GM21528 (cell line): Measurements from ENCODE around the gene SF3B1.
"Not testable (repeated sequence)": the region's sequence is repeated elsewhere in the genome, so short reads cannot be mapped to it uniquely, and the experiment has no call there.

ENCODE experiments used
- ATAC-seq: cut with Tn5 transposase; IDR thresholded peaks from one replicate; pipeline ENCODE4 v1.9.1; 2021; ENCODE audit warnings: mild to moderate bottlenecking, moderate library complexity; ENCODE audit not compliant: unreplicated experiment, low FRiP score

SF3B1 gene

DNA sequence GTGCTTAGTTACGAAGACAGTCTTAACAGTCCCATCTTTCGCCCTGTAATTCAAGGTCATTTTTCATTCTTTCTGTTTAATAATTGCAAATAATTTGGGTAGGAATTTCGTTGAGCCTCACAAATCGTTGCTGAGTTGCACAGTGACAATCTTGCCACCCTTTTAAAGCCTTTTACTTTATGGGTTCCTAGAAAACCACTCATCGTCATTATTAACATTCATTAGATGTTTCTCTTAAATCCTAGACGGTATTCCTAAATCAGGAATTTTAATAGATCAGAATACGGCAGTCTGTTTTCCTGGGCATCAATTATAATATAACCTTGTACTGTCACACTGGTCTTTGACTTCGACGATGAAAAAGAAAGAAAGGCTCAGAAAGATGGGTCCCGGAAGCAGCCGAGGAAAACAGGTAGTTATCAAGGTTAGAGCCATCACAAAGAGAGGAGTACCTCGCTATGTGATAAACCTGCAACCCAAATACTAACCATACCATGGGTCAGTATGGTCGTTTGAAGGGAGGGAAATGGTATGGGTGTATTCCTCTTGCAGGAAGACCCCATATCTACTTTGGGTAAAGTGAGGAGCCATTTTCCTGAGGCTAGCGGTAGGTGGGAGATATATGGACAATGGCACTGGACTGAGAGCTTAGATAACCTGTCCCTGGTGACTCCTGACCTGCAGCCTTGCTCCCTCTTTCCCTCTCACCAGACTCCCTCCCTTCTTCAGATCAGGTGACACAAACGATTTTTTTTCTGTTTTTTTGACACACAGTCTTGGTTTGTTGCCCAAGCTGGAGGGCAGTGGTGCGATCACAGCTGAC, 981 bp upstream of the SF3B1 start:
- ATAC-seq = no peak

DNA sequence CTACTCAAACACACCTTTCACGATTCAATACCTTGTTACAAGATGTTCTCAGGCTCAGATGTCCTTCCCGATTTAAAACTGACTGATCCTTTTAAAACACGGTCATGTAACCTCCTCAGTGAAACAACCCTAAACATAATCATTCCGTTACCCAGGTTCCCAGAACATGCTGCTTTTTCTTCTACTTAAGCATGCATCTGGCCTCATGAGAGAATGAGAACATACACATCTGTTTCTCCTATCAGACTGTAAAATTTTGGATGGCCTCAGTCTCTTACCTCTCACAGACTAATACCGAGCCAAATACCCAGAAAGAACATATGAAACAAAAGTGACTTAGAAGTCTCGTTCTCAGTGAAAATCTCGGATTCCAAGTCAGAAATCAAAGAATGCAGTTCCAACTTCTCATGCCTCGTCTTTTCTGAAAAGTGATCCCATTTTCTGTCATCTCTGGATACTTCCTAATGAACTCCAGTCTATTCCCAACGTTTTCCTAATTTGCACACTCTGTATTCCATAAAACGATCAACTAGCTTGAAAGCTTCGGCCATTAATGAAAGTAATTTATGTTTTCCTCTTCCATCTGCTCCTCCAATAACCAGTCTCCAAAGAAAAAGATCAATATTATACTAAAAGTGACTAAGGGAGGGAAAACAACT, 919 bp downstream of the SF3B1 start:
- no peak for ATAC-seq

DNA sequence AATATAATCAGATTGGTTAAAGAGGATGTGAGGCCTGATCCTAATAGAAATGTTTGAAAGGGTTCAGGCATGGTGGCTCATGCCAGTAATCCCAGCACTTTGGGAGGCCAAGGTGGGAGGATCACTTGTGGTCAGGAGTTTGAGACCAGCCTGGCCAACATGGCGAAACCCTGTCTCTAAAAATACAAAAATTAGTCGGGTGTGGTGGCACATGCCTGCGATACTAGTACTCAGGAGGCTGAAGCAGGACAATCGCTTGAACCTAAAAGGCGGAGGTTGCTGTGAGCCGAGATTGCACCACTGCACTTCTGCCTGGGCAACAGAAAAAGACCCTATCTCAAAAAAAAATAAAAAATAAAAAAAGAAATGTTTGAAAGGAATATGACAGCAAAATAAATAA, 2.3 kb downstream of the SF3B1 start:
- not testable (repeated sequence) for ATAC-seq

DNA sequence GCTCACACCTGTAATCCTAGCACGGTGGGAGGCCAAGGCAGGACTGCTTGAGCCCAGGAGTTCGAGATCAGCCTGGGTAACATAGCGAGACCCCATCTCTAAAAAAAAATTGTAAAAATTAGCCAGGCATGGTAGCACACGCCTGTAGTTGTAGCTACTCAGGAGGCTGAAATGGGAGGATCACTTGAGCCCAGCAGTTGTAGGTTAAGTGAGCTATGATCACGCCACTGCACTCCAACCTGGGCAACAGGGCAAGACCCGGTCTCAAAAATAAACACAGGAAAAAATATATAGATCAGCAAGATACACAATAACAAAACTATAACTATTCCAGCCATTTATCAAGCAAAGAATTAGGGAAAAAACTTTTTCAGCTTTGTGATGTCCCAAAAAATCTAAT, 3.0 kb downstream of the SF3B1 start:
- ATAC-seq = no peak

DNA sequence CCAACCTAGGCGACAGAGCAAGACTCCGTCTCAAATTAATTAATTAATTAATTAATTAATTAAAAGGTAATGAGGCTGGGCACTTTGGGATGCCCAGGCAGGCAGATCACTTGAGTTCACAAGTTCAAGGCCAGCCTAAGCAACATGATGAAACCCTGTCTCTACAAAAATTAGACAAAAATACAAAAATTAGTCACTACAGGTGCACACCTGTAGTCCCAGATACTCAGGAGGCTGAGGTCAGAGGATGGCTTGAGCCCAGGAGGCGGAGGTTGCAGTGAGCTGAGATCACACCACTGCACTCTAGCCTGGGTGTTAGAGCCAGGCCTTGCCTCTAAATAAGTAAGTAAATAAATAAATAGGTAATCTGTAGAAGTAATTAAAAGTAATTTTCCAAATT, 6.8 kb downstream of the SF3B1 start:
- ATAC-seq = no peak

DNA sequence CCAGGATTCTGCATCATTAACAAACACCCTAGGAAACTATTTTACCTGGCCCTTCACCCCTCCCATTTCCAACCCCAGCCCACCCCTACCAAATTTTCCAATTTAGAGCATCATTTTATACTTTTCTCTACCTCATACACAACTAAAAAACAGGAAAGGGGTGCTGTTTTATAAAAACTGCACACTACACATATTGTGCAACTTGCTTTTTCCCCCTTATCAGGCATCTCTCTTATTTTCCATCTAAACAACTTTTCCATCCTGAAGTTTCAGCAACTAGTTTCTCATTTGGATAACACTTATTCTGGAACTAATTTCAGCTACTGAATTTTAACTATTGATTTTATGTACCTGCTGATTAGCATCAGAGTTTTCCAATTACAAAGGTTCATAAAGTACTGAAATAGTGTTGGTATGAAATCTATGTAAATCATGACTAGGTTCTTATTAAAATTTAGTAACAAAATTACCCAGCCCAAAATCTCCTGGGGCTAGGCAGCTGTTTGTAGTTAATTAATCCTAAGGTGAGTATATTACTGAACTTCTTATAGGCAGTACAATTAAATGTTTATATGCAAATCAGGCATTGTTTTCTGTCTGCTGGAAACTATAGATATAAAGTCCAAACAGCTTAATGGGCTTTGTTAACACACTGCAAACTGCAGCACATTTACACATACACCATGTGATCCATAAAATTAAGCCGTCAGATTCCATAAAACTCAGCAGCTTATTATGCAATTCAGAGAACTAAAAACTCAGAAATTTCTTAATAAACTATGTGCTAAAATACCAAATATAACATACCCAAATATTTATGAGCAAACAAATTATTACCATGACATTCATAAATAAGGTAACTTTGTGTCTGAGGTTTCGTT, 7.9 kb downstream of the SF3B1 start:
- ATAC-seq = no peak

DNA sequence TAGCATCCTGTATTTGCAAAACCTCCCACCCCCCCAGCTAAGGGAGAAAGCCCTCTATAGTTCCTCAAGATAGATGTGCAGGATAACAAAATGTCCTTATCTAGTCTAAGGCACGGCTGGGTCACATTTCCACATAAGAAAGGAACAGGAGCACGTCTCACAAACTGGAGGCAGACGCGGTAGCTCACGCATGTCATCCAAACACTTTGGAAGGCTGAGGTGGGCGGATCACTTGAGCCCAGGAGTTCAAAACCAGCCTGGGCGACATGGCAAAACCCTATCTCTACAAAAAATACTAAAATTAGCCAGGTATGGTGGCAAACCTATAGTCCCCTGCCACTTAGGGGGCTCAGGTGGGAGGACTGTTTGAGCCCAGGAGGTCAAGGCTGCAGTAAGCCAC, 9.3 kb downstream of the SF3B1 start:
- ATAC-seq = no peak

DNA sequence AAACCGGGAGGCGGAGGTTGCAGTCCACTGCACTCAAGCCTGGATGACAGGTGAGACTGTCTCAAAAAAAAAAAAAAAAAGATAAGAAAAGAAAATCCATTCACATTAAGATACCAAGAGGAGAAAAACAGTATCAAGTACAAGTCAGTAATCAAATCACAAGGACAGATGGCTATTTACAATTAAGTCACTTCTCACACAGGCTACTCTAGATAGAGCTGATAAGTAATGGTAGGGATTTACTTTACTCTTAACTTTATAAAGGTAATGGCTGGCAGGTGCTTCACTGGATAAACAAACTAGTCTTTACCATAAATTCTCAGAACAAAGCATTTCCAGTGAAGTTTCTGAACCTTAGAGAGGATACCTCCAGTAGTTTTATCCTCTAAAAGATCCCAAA, 11.5 kb downstream of the SF3B1 start:
- ATAC-seq = no peak

DNA sequence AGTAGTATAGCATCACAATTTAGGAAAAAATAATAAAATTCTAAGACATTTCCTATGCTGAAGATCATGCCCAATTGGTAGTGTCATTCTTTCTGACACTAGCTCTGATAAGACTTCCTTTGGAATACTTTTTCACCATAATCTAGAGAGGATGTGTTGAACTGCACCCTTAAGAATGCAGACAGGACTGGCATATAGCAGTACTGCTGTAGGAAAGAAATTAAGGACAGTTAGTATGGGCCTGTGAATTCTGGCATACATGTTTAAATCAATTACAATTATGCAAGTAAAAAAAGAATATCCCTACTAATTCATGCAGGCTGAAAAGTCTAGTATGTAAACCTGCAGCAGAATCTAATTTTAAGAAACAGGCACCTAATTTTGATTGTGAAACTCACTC, 15.4 kb downstream of the SF3B1 start:
- ATAC-seq = no peak

DNA sequence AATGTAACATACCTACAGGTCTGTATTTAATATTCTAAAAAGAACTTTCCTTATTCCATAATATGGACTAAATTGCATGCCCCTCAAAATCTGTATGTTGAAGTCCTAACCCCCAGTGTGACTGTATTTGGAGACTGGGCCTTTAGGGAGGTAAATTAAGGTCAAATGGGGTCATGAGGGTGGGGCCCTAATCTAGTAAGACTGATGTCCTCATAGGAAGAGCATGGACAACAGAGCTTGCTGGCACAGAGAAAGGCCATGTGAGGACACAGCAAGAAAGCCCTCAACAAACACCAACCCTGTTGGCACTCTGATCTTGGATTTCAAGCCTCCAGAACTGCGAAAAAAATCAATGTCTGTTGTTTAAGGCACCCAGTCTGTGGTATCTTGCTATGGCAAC, 18.6 kb downstream of the SF3B1 start:
- ATAC-seq = no peak

DNA sequence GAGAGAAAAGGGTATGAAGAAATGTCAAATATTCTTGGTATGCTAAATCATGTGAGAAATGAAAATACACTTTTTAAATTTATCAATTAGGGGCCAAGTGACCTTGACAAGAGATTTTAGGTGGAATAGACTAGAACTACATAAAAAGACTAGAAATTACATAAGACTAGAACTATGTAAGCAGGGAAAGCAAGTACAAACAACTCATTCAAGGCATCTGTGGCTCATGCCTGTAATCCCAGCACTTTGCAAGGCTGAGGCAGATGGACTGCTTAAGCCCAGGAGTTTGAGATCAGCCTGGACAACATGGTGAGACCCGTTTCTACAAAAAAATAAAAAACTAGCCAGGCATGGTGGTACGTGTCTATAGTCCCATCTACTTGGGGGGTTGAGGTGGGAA, 20.3 kb downstream of the SF3B1 start:
- ATAC-seq = no peak

DNA sequence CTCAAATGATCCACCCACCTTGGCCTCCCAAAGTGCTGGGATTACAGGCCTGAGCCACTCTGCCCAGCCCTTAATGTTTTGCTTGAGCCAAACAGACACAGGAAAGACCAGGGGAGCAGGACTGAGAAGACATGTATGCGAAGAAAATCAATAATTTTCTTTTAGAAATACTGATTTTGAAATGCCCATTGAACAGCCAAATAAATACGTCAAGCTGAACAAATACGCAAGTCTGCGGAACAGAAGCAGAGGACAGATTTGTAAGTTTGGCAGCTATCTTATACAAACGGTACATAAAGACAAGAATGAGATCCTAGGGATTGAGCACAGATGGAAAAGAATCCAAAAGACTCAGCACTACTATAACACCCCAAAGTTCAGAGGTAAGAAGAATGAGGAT, 20.8 kb downstream of the SF3B1 start:
- ATAC-seq = no peak

DNA sequence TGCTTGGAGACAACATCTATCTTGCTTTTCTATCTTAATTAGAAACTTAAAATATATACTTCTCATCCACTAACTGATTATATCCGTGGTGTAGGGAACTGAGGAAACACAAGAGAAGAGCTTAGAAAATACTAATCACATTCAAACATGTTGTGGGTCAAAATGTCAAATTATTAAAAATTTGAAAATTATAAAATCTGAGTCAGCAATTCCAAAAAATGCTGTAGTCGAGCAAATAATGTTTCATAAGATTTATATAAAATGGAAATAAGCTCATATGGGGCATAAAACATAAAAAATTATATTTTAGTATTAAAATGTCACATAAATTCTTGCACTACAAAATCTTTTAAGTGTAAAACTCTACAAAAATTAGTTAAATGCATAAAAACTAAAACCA, 29.2 kb downstream of the SF3B1 start:
- no peak for ATAC-seq

DNA sequence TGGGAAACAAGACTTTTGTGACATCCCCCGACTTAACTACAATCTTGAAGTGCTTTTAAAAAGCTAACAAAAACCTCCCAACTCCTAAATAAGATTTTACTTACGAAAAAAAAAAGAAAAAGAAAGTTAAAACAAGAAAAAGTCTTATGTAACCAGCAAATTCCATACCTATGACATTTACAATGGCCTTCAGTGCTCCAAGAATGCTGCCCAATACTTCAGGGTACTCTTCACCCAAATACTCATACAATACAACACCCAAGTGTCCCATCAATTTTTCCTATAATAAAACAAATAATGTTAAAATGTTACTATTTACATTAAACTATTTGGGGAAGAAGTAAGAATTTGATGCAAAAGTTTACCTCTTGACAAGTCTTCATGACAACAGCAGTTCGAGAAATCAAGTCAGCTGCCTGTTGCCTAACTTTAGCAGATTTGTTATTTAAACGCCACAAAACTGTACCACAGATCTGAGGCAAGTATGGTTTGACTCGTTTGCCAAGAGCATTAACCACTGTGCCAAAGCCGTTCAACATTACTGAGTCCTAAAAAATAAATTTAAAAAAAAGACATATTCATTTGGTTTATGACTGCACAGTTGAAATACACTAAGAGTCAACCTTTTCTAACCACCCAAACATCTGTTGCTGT, 34.8 kb downstream of the SF3B1 start:
- ATAC-seq = no peak

DNA sequence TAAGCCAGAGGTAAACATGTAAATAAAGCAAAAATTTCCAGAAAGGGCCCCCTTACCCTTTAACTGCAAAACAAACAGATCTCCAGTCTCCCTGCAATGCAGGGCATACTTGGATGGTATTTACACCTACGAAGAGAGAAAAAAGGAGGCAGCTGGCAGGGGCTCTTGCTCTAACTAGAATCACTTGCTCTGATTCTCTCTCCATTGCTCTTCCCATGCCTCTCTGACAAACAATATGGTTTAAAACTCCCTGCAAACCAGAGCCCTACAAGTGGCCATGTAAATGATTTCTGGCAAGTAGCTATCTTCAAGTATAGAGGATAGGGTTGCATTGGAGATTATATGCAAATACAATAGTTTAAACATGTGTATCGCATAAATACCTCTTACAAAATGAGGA, 35.9 kb downstream of the SF3B1 start:
- no peak for ATAC-seq

DNA sequence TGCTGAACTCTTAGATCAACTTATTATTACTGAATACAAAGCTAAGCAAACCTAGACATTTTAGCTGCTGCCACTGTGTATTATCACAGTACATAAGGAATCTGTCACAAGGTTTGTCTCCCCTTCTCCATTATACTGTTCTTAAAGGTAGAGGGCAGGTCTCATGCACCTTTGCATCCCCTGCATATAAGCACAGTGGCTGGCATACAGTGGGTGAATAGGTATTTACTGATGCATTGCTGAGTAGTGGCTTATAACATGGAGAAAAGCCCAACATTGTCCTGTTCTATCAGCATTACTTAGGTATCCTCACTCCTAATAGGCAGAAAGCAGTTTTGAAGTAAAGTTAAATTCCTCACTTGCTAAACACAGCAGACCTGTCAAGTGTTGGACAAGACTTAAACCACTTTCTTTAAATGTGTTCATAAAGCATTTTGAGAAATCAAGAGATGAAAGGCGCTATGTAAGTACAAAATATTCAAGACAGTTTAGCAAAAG, 43.6 kb downstream of the SF3B1 start:
- no peak for ATAC-seq

DNA sequence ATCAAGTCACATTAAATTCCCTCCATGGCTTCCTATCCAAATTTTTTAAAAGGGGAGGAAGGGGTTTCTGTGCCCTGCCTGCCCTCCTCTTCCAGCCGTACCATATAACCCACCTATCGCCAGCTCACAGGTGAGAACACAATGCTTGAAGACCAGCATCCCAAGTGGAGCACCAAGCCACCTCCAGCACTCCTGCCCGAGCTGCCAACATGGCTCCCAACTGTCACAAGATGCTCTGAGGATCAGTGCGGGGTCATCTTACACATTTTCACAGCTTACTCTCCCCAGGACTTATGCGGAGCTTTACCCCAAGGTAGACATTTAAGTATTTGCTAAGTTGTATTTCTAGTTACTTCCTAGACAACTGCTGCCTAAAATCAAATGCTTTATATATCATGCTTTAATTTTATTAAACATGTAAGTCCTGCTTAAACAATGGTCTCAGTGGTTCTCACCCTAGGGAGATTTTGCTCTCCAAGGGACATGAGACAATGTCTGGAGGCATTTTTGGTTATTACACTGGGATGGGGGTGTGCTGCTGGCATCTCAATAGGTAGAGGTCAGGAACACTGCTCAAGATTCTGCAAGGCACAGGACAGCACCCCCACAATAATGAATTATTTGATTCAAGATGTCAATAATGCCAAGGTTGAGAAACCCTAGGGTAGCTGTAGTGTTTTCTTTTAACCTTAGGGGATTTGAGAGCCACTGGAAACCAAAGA, 45.8 kb downstream of the SF3B1 start:
- ATAC-seq = no peak

DNA sequence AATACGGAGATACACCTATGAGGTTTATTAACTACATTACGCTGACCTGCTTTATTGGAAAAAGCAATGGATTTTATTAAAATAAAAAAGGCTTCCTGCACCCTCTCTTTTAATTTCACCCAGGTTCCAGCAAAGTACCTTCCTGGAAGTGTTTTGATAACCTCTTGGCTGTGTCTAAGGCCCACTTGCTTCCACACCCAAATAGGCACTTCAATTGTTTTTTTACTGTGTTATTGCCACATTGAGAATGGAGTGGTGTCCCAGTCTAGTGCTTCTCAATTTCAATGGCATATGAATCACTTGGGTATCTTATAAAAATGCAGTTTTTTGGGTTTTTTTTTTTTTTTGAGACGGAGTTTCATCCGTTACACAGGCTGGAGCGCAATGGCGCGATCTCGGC, 47.6 kb downstream of the SF3B1 start:
- ATAC-seq = no peak

DNA sequence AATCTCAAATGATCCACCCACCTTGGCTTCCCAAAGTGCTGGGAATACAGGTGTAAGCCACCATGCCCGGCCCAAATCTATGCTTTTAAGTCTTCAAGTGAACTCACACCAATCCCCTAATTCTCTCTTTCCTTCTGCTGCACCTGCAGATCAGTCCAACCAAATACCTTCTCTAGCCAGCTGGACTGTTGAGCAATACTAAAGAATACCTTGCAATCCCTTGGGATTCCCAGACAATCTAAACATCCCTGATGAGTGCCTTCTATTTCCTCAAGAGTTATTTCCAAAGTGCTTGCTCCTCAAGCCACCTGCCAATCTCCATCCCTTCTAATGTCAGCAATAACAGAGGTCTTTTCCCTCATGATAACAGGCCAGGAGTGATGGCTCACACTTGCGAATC, 48.6 kb downstream of the SF3B1 start:
- ATAC-seq = no peak

DNA sequence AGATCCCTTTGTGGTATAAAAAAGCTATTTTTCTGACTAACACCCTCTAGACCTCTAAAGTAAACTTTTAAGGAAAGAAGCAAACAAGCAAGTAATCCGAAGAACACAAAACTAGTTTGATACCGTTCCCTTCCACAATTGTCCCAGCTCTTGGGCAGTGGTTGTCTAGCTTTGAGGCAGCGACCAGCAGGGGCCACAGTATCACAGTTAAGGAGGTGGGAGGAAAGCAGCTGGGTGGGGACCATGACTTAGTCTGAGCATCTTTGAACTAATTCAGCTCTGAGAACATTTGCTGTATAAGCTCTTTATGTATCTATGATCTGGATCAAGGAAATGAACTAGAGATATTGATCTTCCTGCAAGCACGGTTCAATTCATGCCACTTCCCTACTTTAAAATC, 51.0 kb downstream of the SF3B1 start:
- no peak for ATAC-seq
